ENCODE data around the gene LRMDA. TPM values are rescaled to one million over a fixed set of nuclear protein-coding genes. Genes with fewer than 3 reads are reported as not detected.

LRMDA gene
- total and polyA plus RNA-seq, 2 of the 4 experiments (the other 2 are of a cell fraction): 0.07 TPM; not detected in 1

DNA sequence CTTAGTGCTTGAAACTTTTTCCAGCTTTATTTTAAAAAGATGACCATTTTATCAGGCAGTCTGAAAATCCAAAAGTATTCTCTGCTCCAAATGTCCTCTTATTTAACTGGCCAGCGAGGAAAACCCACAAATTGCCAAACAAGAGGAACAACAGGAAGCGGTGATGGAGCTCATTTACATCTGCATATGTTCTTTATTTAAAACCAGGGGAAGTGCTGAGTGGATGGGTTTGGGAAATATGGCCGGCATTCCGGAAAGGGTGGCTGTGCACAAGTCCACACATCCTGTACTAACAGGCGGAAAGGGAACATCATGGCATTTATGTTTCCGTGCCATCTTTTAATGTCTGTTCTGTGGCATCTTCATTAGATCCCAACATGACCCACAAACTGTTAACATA, 974.5 kb downstream of the LRMDA start:
- Histone ChIP-seq H2BK15ac (ENCODE audit: low read depth, low read length) (no peak overlapping the region), H2AK5ac (ENCODE audit: low read depth, low read length) (no peak overlapping the region), H3K27me3 (ENCODE audit: control insufficient read depth, insufficient read depth, low read length) (no peaks in the 10 kb centered on the region), H3K4me2 (ENCODE audit: low read depth, low read length) (no peak overlapping the region), H3K18ac (ENCODE audit: low read depth, low read length) (no peak overlapping the region), H2AFZ (replicated peaks; ENCODE audit: low read length, poor library complexity) (no peak overlapping the region), H3K27ac (ENCODE audit: insufficient read depth, low read length) (no peak overlapping the region), H3K4me1 (ENCODE audit: control insufficient read depth, insufficient read depth, low read length) (peaks cover 3% of the 10 kb centered on the region; the same call in 1 of the 2 replicates), H3K4me3 (ENCODE audit: insufficient read depth, low read depth, low read length) (no peak overlapping the region), H3K56ac (ENCODE audit: extremely low read depth, insufficient read depth, low read length) (no peak overlapping the region), H3K4ac (ENCODE audit: low read depth, low read length) (no peak overlapping the region), H4K91ac (ENCODE audit: insufficient read depth, low read depth, low read length) (no peak overlapping the region), H2BK20ac (ENCODE audit: low read depth, low read length) (no peak overlapping the region), H4K20me1 (ENCODE audit: insufficient read depth, low read length) (no peaks in the 10 kb centered on the region), H3K23ac (ENCODE audit: low read depth, low read length) (no peak overlapping the region), H4K8ac (ENCODE audit: low read depth in 2 of 2, low read length in 2 of 2) (no peak overlapping the region), H2BK120ac (ENCODE audit: low read depth, low read length) (no peak overlapping the region), H3K9me3 (ENCODE audit: control insufficient read depth, insufficient read depth, low read length) (peaks cover 3% of the 10 kb centered on the region; the same call in 1 of the 2 replicates), H4K5ac (ENCODE audit: low read depth, low read length) (no peak overlapping the region), H2AK9ac (replicated peaks; ENCODE audit: low read depth, low read length, poor library complexity) (no peak overlapping the region), H3K9me1 (ENCODE audit: insufficient read depth, low read length) (no peaks in the 10 kb centered on the region), H3K14ac (replicated peaks; ENCODE audit: low read depth, low read length) (0 out of 2 replicates have a peak overlapping the region, but pooled peaks have one; percentile 33), H3K36me3 (ENCODE audit: control insufficient read depth, insufficient read depth, low read length) (no peaks in the 10 kb centered on the region), H2BK5ac (ENCODE audit: low read depth, low read length, poor library complexity, severe bottlenecking) (no peak overlapping the region), H3K79me1 (ENCODE audit: low read depth in 1 of 2, low read length in 2 of 2) (no peaks in the 10 kb centered on the region), H3K9ac (ENCODE audit: low read depth, low read length) (no peak overlapping the region)
- intact Hi-C loops (cut with micrococcal nuclease): no loop called here
- no peak for DNase-seq
- POLR2A ChIA-PET (ENCODE audit: unreplicated experiment): no interaction called here
- no CpG with 5 or more reads among the region's 6 CpGs for WGBS, 2 experiments (ENCODE audit: extremely low coverage in 2 of 2, insufficient read length in 1 of 2)
- CTCF ChIA-PET: no interaction called here
- no peak for TF ChIP-seq CHD1 (IDR thresholded peaks at IDR 0.05; ENCODE audit: low read depth, low read length)
- TF ChIP-seq RFX5 (IDR thresholded peaks at IDR 0.05; ENCODE audit: low read depth, low read length): no peak
- TF ChIP-seq, protein P1, sequence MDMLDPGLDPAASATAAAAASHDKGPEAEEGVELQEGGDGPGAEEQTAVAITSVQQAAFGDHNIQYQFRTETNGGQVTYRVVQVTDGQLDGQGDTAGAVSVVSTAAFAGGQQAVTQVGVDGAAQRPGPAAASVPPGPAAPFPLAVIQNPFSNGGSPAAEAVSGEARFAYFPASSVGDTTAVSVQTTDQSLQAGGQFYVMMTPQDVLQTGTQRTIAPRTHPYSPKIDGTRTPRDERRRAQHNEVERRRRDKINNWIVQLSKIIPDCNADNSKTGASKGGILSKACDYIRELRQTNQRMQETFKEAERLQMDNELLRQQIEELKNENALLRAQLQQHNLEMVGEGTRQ (IDR thresholded peaks at IDR 0.05; ENCODE audit: low read depth, low read length): no peak
- no peak for TF ChIP-seq BHLHE40 (IDR thresholded peaks at IDR 0.05; ENCODE audit: low read depth, low read length)
- no peak for TF ChIP-seq CEBPB (IDR thresholded peaks at IDR 0.05; ENCODE audit: low read depth, low read length)
- no peak for TF ChIP-seq MXI1 (IDR thresholded peaks at IDR 0.05; ENCODE audit: borderline replicate concordance, low read depth, low read length)
- dilution Hi-C loops (cut with HindIII; ENCODE audit: low sequenced_read_pairs, unreplicated experiment): no loop called here
- no TSS peak for BruUV-seq (replicated peaks)
- no peak for ATAC-seq (ENCODE audit: low read depth)
- in situ Hi-C loops (cut with MboI; ENCODE audit: low sequenced_read_pairs): no loop called here

Measured in IMR-90 (cell line).